ENCODE data around the gene TNNT1.

Gene TNNT1

DNA sequence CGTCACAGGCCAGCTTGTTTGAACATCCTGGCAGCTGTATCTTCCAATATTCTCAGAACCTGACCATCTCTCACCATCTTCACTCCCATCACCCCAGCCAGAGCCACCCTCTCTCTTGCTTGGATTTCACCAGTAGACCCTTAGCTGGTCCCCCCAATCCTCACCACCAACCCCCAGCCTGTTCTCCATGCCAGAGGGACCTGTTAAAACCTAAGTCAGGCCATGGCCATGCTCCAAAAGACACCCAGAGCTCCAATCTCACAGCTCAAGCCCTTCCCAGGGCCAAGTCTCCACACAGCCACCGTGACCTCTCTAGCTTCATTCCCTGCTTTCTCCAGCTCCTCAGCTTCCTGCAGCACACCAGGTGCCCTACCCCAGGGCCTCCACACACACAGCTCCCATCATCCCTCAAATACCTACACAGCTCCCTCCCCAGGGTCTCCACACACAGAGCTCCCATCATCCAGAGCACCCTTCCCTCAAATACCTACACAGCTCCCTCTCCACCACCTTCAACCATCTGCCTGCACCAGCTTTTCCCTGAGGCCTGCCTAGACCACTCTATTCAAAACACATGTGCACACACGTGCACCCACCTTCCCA, 59.6 kb downstream of the TNNT1 start:
- DNase-seq (ENCODE audit: low read depth in 2 of 2), result no peak

DNA sequence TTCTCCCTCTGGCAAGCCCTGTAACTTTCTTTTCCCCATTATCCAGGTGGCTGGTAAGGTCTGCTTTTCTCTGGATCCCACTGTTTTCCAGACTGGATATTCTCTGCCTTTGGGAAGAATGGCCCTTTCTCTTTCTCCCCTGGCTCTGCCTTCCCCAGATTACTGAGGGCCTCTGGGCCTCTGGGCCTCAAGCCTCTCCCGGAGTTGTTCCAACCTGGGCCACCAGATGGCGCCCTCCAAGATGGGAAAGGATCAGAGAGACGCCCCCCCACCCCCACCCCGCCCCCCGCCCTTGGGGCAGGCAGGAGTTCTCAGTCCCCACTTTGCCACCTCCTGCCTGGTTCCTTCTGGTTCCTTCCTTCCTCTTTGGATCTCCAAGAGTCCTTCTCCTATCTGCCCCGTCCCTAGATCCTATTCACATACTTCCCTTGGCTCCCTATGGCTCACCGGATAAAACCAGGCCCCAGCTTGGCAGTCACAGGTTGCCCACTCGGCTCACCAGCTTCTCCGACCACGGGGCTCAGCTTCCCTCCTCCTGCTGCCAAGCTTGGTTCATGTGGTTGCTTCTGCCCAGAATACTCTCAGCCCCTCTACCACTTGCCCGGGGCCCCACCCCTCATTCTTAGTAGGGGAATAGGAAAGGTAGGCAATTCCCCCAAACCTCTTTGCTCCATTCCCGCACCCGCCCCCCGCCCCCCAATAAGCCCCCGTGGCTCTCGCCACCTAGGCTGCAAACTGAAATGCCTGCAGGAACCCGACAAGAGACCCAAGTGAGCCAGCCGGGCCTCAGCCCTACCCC, 60.3 kb downstream of the TNNT1 start:
- peak; percentile 53 to 76 for DNase-seq (ENCODE audit: low read depth in 2 of 2)

DNA sequence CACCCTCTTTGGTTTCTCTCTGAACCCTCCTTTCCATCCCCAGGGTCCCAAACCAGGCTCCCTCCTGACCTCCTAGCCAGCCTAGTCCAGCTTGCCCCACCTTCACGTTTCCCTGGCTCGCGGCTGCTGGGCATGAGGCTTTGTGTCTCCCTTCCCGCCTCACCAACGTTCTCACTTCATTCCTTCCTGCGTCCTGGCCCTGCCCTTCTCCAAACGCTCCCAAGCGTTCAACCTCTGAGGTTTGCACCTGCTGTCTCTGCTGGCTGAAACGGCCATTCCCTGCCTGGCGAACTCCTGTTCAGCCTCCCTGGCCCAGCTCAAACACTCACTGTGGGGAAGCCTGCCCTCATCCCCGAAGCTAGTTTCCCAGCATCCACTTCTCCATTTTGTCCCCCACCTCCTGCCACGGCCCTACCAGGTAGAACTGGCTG, 61.0 kb downstream of the TNNT1 start:
- no peak for DNase-seq (ENCODE audit: low read depth in 2 of 2)

DNA sequence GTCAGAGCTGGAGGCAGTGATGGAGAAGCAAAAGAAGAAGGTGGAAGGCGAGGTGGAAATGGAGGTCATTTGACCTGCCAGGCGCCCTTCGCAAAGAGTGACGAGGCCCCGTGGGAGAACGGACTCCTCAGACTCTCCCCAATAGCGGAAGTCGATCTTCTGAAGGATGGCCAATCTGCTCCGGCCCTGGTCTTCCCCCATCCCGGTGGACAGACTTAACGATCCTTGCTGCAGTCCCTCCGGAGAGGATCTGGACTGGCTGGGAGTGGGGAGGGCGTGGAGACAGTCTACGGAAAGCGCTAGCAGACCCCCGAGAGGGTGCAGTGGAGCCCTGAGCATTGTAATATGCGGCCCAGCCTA, 61.5 kb downstream of the TNNT1 start:
- DNase-seq (ENCODE audit: low read depth in 2 of 2), result no peak

DNA sequence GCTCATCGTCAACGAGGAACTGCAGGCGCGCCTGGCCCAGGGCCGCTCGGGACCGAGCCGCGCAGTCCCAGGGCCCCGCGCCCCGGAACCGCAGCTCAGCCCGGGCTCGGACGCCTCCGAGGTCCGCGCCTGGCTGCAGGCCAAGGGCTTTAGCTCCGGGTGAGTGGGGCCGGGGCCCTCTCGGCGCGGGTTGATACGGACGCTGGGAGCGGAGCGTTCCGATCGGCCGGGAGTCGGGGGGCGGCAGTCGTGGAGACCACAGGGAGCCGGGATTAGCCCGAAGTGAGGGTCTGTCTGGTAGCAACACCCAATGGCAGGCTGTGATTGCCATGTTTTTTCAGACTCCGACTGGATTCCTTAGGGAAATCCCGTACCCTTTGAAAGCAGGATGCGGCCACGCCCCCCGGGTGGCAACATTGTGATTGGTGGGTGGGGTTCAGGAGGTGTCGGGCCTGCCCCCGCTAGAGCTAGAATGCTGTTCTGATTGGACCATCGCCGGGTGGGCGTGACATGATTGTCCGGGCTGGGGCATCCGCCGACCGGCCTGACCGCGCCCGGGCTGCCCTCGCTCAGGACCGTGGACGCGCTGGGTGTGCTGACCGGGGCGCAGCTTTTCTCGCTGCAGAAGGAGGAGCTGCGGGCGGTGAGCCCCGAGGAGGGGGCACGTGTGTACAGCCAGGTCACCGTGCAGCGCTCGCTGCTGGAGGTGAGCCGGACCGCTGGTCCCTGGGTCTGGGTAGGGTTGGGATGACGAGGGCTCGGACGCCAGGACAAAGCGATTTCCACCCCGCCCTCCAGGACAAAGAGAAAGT, 62.1 kb downstream of the TNNT1 start:
- no peak for DNase-seq (ENCODE audit: low read depth in 2 of 2)

DNA sequence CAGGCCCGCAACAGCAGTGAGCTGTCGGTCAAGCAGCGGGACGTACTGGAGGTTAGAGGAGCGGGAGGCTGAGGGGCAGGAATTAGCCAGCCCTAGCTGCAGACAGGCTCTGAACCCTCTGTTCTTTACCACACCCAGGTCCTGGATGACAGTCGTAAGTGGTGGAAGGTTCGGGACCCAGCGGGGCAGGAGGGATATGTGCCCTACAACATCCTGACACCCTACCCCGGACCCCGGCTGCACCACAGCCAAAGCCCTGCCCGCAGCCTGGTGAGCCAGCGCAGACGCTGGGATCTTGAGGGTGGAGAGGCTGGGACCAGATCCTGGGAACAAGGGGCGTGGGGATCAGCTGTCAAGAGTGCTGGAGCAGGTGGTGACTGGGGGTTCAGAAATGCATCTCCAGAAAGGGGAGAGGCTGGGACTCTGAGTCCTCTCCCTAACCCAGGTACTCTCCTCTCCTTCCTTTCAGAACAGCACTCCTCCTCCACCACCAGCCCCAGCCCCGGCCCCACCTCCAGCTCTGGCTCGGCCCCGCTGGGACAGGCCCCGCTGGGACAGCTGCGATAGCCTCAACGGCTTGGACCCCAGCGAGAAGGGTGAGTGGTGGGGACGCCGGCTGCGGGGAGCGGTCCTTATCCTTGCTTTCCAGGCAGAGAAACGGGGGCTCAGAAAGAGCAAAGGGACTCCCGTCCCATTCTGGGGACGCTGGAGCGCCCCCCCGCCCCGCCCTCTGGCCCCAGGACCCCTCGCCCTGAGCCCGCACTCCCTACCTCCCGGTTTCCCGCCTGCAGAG, 62.9 kb downstream of the TNNT1 start:
- no peak for DNase-seq (ENCODE audit: low read depth in 2 of 2)

DNA sequence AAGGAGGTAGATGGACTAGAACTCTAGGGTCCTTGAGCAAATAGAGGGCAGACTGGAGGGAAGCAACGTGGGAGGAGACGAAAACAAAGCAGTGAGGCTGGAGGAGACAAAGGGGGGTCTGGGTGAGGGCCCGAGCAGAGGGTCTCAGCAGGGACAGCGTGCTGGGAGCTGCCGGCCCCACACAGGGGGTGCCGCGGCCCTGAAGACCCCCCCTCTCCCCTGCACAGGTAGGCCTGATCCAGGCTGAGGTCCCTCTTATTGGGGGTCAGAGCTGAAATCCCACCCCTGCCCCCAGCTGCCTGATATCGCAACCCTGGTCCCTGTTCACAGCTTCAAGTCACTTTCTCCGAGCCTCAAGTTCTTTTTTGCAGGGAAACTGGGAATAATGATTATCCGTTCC, 64.6 kb downstream of the TNNT1 start:
- no peak for DNase-seq (ENCODE audit: low read depth in 2 of 2)

DNA sequence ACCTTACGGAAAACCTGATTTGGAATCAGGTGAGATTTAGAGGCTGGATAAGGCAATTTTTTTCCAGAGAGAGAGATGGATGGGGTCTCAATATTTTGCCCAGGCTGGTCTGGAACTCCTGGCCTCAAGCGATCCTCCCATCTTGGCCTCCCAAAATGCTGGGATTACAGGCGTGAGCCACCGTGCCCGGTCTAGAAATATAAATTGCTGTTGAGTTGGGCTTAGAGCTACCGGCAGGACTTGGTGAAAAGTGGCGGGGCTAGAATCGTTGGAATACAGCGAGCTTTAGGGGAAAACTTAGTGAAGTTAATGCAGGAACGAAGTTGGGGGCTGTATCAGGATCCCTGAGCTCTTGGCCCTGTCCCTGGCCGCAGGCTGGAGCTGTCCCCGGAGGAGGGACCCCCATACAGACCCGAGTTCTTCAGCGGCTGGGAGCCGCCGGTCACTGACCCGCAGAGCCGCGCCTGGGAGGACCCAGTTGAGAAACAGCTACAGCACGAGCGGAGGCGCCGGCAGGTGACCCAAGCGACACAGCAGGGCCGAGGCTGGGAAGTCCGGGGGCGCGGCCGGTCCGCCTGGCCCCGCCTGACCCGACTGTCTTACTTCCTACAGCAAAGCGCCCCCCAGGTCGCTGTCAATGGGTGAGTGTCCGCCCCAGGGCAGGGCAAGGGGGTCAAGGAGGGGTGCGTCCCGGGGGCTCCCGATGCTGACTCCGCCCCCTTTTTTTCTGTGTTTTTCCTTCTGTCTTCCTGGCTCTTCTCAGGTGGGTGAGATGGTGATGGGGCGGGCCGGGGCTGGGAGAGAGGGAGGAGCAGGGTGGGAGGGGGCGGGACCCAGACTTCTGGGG, 65.8 kb downstream of the TNNT1 start:
- no peak for DNase-seq (ENCODE audit: low read depth in 2 of 2)
